Measurements from ENCODE around the gene SLCO1A2.

Gene SLCO1A2

GRCh38 chr12:21324551-21324950 lies 10.2 kb downstream of the SLCO1A2 start:
- no peak for DNase-seq

DNA sequence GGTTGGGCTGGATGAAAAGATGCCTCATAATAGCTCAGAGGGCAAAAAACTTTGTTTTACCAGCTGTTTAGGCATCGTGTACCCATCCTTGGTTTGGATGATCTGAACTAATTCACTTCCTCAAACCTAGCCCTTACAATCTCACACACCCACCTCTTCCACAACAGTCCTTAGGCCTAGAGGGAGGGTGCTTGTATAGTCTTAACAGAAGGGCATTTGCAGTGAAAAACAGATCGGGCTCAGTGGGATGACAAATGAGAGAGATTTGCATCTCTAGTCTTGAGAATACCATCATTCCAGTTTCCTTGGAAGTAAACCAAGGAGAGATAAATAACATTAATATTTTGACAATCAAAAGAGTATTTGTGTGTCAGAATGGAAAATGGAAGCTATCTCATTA lies 11.0 kb downstream of the SLCO1A2 start:
- no peak for DNase-seq

DNA sequence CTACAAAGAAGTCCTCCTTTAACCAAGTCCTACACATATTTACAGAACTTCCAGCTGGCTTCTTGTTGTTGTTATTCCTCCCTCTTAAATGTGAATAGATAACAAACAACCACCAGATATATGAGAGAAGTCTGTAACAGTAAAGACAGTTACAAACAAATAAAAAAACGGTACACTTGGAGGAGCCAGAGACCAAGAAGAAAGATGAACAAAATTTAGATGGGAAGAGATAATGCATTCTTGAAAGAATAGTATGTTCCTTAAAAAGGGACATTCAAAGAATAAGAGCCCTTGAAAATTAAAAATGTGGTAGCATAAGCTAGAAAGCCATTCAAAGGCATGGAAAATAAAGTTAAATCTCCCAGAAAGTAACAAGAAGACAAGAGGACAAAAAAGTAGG lies 25.9 kb downstream of the SLCO1A2 start:
- DNase-seq, result no peak

DNA sequence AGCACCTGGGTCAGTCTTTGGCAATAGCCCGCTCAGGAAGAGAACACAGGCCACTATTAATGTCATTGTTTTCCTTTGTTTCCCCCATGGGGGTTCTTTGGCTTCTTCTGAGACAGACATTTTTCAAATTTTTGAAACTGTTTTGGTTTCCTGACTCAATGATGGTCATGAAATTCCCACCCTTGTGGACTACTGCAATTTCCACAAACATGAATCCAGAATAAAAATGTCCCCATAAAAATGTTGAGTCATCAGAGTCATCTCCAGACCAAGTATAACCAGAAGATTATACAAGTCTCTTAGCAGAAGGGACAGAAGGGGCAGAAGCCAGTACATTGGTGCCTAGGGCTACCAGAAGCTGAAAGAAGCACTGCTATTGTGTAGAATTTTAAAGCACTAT lies 29.1 kb downstream of the SLCO1A2 start:
- peak; percentile 9 for DNase-seq

- no peak for DNase-seq
Measured at GRCh38 chr12:21300632-21301031, 34.1 kb downstream of the SLCO1A2 start.

DNA sequence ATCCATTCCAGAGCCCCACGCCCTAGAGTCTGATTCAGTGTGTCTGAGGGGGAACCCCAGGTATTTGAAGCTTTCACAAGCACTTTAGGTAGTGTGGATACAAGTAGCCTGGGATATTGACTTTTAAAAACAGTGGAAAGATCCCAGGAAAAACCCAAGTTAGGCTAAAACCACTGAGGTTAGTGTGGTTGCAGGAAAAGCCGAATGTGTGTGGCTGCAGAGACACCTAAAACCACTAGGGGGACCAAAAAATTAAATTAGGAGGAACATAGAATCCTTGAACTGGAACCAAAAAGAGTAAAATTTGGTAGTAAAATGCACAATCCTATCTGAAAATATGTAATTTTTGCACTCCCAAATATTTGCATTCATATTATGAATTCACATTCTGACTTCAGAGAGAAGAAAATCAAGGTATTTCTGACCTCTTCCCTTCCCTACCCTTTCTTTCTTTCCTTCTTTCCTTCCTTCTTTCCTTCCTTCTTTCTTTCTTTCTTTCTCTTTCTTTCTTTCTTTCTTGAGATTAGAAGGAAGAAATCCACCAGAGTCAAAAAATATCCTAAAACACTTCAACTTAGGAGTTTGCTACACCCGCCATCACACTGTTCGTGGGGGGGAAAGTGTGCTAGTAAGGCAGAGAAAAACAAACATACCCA lies 37.8 kb downstream of the SLCO1A2 start:
- no peak for DNase-seq

GRCh38 chr12:21296348-21296747 lies 38.4 kb downstream of the SLCO1A2 start:
- no peak for DNase-seq

- DNase-seq, result no peak
Measured at GRCh38 chr12:21294176-21294575, 40.5 kb downstream of the SLCO1A2 start.

- DNase-seq, result no peak
Measured at GRCh38 chr12:21292111-21292510, 42.6 kb downstream of the SLCO1A2 start.

GRCh38 chr12:21289698-21290097 lies 45.0 kb downstream of the SLCO1A2 start:
- DNase-seq, result no peak

DNA sequence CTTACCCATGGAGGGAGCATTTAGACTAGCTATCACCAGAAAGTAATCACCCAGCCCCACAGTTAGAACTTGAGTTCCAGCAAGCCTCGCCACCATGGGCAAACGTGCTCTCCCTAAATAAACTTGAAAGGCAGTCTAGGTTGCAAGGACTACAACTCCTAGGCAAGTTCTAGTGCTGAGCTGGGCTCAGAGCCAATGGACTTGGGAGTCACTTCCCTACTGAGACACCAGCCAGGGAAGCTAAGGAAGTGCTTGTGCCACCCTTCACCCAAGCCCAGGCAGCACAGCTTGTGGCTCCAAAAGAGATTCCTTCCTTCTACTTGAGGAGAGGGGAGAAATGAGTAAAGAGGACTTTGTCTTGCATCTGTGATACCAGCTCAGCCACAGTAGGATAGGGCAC lies 57.9 kb downstream of the SLCO1A2 start:
- no peak for DNase-seq

GRCh38 chr12:21265932-21266331 lies 68.8 kb downstream of the SLCO1A2 start:
- DNase-seq, result no peak

DNA sequence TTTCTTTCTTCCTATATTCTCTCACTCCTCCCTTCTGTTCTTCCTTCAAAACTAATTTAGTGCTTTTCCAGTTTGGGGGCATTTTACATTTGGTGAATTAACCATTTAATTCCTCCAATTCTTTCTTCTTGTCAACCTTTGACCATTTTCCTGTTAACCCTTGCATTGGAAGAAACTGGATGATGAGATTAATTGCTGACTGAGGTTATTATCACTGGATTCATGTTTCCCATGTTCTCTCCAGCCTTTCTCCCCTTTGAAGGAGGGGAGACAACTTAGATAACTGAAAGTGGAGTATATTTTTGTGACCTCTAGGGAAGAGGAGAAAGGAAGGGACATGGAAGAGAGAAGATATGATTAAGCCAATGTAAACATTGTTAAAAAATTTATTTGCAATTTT lies 70.5 kb downstream of the SLCO1A2 start:
- no peak for DNase-seq

GRCh38 chr12:21257172-21257571 lies 77.5 kb downstream of the SLCO1A2 start:
- no peak for DNase-seq

DNA sequence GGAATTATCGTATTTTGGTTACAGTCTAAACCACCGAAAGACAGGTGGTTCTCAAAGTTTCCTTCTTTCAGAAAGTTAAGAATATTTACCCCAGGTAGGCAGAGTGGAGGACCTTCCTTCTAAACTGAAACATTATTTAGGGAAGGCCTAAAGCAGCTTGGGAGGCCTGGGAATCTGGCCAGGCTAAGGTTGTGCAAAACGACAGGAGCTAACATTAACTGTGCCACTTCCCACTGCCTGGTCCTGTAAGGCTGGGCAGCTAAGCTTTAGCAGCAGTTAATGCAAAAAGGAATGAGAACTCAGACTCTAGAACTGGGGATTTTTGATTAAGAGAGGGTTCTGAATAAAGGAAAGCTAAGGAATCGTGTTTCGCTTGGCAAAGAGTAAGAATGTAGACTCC lies 82.6 kb downstream of the SLCO1A2 start:
- no peak for DNase-seq

- no peak for DNase-seq
Measured at GRCh38 chr12:21248679-21249078, 86.0 kb downstream of the SLCO1A2 start.

- no peak for DNase-seq
Measured at GRCh38 chr12:21239866-21240265, 94.9 kb downstream of the SLCO1A2 start.

DNA sequence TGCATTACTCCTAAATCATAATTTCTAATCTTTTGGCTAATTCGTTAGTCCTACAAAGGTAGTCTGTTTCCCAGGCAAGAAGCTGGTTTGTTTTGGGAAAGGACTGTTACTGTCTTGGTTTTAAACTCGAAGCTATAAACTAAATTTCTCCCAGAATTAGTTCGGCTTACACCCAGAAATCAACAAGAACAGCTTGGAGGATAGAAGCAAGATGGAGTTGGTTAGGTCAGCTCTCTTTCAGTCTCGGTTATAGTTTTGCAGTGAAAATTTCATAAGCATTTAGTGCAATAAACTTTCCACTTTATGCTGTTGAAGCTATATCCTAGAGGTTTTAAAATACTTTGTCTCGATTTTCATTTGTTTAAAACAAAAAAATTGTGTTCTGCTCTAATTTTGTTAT lies 100.3 kb downstream of the SLCO1A2 start:
- no peak for DNase-seq

DNA sequence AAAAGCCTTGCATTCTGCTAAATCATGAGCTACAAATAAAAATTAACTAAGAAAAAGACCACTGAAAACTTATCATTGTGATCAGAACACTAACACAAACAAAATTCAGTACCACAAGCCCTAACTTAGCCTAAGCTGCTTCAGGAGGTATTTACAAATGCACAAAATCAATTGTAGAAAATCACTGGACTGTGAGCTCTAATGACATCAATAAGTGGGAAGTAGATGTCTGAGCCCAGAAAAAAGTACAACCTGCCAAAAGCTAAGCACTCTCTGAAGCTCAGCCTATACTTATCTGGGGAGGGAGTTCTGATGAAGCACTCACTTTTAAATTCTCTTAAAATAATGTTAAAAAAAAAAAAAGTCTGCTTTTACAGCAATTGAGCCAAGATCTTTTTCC lies 110.8 kb downstream of the SLCO1A2 start:
- no peak for DNase-seq

- DNase-seq, result no peak
Measured at GRCh38 chr12:21221778-21222177, 112.9 kb downstream of the SLCO1A2 start.

DNA sequence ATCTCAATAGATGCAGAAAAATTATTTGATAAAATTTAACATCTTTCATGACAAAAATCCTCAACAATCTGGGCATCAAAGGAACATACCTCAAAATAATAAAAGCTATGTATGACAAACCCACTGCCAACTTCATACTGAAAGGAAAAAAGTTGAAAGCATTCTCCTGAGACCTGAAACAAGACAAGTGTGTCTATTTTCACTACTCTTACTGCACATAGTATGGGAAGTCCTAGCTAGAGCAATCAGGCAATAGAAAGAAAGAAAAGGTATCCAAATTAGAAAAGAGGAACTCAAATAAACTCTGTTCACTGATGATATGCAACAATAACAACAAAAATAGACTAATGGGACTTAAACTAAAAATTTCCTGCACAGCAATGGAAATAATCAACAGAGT lies 113.6 kb downstream of the SLCO1A2 start:
- no peak for DNase-seq

- no peak for DNase-seq
Measured at GRCh38 chr12:21220266-21220665, 114.5 kb downstream of the SLCO1A2 start.

DNA sequence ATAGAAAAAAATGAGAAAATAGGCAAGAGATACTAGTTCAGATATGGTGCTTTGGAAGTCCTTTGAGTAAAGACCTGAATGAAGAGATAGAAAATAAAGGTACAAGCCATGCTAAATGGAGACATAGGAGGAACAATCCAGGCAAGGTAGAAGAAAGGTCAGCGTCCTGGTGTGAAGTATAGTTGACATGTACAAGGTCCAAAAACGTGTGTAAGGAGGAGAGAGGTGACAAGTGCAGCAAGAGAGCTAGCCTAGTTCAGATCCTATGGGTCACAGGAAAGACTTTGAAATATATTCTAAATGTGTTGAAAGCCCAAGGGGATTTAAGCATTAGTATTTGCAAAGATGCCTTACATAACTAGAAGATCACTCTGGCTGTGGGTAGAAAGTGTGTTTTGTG lies 115.5 kb downstream of the SLCO1A2 start:
- DNase-seq, result no peak

All from T1000 (cell line).